SU-DHL-6 (cell line): ENCODE measurements around the gene EHBP1.

Experiments used
- EZH2phosphoT487 ChIP-seq: fragments of 200-600 bp; sonication (generic), shearing (Covaris generic); conservative IDR thresholded peaks from 2 replicates; pipeline ENCODE4 v1.6.1; 2018; ENCODE audit warnings: mild to moderate bottlenecking, antibody characterized with exemption, low read length, moderate library complexity, mixed read lengths
- TF ChIP-seq, protein P1 (sequence below): fragments of 200-600 bp; sonication (generic); IDR thresholded peaks from one replicate; pipeline ENCODE4 v1.5.1; 2017; ENCODE audit warnings: antibody characterized with exemption, mild to moderate bottlenecking, low read length, moderate library complexity; ENCODE audit not compliant: insufficient read depth, poor library complexity, severe bottlenecking

DNA sequence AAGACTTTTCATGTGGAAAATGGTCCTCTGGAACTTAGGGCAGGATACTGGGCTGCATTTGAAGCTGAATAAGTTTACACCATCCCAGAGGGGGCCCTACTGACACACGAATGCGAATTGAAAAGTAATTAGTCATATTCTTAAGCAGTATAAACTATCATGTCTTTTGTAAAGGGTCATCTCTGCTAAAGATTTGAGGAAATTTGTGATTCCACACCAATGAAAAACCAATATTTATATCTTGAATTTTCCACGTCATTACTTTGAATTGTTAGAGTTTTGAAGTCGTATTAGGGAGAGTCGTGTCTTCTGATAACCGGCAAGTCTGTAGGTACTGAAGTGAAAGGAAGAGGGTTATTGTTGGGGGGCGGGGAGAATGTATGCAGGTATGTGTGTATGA, 341.0 kb downstream of the EHBP1 start:
- TF ChIP-seq, protein P1, sequence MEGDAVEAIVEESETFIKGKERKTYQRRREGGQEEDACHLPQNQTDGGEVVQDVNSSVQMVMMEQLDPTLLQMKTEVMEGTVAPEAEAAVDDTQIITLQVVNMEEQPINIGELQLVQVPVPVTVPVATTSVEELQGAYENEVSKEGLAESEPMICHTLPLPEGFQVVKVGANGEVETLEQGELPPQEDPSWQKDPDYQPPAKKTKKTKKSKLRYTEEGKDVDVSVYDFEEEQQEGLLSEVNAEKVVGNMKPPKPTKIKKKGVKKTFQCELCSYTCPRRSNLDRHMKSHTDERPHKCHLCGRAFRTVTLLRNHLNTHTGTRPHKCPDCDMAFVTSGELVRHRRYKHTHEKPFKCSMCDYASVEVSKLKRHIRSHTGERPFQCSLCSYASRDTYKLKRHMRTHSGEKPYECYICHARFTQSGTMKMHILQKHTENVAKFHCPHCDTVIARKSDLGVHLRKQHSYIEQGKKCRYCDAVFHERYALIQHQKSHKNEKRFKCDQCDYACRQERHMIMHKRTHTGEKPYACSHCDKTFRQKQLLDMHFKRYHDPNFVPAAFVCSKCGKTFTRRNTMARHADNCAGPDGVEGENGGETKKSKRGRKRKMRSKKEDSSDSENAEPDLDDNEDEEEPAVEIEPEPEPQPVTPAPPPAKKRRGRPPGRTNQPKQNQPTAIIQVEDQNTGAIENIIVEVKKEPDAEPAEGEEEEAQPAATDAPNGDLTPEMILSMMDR: no peak
- TF ChIP-seq EZH2phosphoT487: no peak
